HepG2 (cell line): ENCODE data around the gene NUCB1. TPM values are rescaled to one million over a fixed set of nuclear protein-coding genes. Genes with fewer than 3 reads are reported as not detected.
A peak's percentile ranks its signal among the peaks of the same experiment; 100 is the strongest.

ENCODE experiments used
- ARHGAP35 ChIP-seq: sonication (generic); formaldehyde crosslinking; IDR thresholded peaks from 2 replicates; pipeline ENCODE4 v1.9.0; 2022; ENCODE audit warnings: mild to moderate bottlenecking, inconsistent platforms, moderate library complexity, missing genetic modification reagents, borderline replicate concordance
- ARID3A ChIP-seq: IDR thresholded peaks from 2 replicates; pipeline ENCODE4 v1.6.1; 2012; ENCODE audit warnings: low read depth, low read length, improper control_type of control experiment
- HMGA1 ChIP-seq: sonication (generic); formaldehyde crosslinking; conservative IDR thresholded peaks from 2 replicates; pipeline ENCODE4 v1.4.0; 2020; ENCODE audit warnings: missing genetic modification reagents
- HMGXB3 ChIP-seq: sonication (generic); formaldehyde crosslinking; IDR thresholded peaks from 2 replicates; pipeline ENCODE4 v1.4.0; 2020; ENCODE audit warnings: missing genetic modification reagents, borderline replicate concordance
- MAF1 ChIP-seq: sonication (generic); formaldehyde crosslinking; IDR thresholded peaks from 2 replicates; pipeline ENCODE4 v1.5.0; 2020; ENCODE audit warnings: missing genetic modification reagents, borderline replicate concordance
- MBNL3 ChIP-seq: fragments of 250-450 bp; sonication (Bioruptor Pico); conservative IDR thresholded peaks from 2 replicates; pipeline ENCODE4 v1.8.0; 2022; ENCODE audit warnings: mild to moderate bottlenecking, inconsistent platforms
- RFX1 ChIP-seq: fragments of 450-650 bp; IDR thresholded peaks from 2 replicates; pipeline ENCODE4 v1.6.1; 2017
- SNAPC2 ChIP-seq: sonication (generic); formaldehyde crosslinking; IDR thresholded peaks from 2 replicates; pipeline ENCODE4 v1.8.1; 2022; ENCODE audit warnings: mild to moderate bottlenecking, missing genetic modification reagents
- TFE3 ChIP-seq: IDR thresholded peaks from 2 replicates; pipeline ENCODE4 v1.6.1; 2016
- ZFY ChIP-seq: sonication (generic); formaldehyde crosslinking; IDR thresholded peaks from 2 replicates; pipeline ENCODE4 v1.4.0; 2020; ENCODE audit warnings: missing genetic modification reagents
- ZNF17 ChIP-seq: sonication (generic); formaldehyde crosslinking; IDR thresholded peaks from 2 replicates; pipeline ENCODE4 v1.5.0; 2020; ENCODE audit warnings: mild to moderate bottlenecking, missing genetic modification reagents
- ZNF615 ChIP-seq: sonication (generic); formaldehyde crosslinking; IDR thresholded peaks from 2 replicates; pipeline ENCODE4 v1.5.0; 2020; ENCODE audit warnings: mild to moderate bottlenecking, missing genetic modification reagents, borderline replicate concordance
- ZNF619 ChIP-seq: sonication (generic); formaldehyde crosslinking; IDR thresholded peaks from 2 replicates; pipeline ENCODE4 v1.4.0; 2020; ENCODE audit warnings: mild to moderate bottlenecking, missing genetic modification reagents
- ZSCAN9 ChIP-seq: IDR thresholded peaks from 2 replicates; pipeline ENCODE4 v1.6.1; 2016; ENCODE audit warnings: borderline replicate concordance
- ZZZ3 ChIP-seq: sonication (generic); formaldehyde crosslinking; IDR thresholded peaks from 2 replicates; pipeline ENCODE4 v1.4.0; 2020; ENCODE audit warnings: missing genetic modification reagents, mild to moderate bottlenecking, borderline replicate concordance
- polyA plus RNA-seq, 8 experiments: library from polyadenylated mRNA; depleted of rRNA in 3 of 8; stranded (reverse) in 7 of 8; unstranded in 1 of 8; fragments of >200 nt; fragmentation: Illumina TruSeq in 4 of 8; extraction: Trizol in 4 of 8; gene quantifications; 2 replicates each; pipeline versions ENCODE4 v1.2.1 to v1.2.3, GENCODE V29; 2011 to 2016; ENCODE audit warnings: low read depth in 4 of 8, missing spikeins in 1 of 8, mixed read lengths in 1 of 8; ENCODE audit not compliant: insufficient read depth in 1 of 8
- total RNA-seq, 5 experiments: library from RNA; depleted of rRNA; stranded (reverse); fragments of >200 nt; fragmentation: Illumina TruSeq; extraction: Trizol; gene quantifications; 2 replicates each; pipeline ENCODE4 v1.2.3, GENCODE V29; 2016; ENCODE audit warnings: low read depth in 1 of 5
- TF ChIP-seq, protein P1 (sequence below): sonication (generic); formaldehyde crosslinking; IDR thresholded peaks from 2 replicates; pipeline ENCODE4 v1.4.0; 2020; ENCODE audit warnings: mild to moderate bottlenecking, missing genetic modification reagents
- TF ChIP-seq, protein P2 (sequence below): sonication (generic); formaldehyde crosslinking; IDR thresholded peaks from 2 replicates; pipeline ENCODE4 v1.5.0; 2020; ENCODE audit warnings: missing genetic modification reagents
- TF ChIP-seq, protein P3 (sequence below): fragments of 450-650 bp; IDR thresholded peaks from 2 replicates; pipeline ENCODE4 v1.6.1; 2016

Gene NUCB1
- total and polyA plus RNA-seq, 2 of the 13 experiments (the other 11 are each of a cell fraction or from before 2014, with no cell fraction given): 82.3 to 106 TPM

DNA sequence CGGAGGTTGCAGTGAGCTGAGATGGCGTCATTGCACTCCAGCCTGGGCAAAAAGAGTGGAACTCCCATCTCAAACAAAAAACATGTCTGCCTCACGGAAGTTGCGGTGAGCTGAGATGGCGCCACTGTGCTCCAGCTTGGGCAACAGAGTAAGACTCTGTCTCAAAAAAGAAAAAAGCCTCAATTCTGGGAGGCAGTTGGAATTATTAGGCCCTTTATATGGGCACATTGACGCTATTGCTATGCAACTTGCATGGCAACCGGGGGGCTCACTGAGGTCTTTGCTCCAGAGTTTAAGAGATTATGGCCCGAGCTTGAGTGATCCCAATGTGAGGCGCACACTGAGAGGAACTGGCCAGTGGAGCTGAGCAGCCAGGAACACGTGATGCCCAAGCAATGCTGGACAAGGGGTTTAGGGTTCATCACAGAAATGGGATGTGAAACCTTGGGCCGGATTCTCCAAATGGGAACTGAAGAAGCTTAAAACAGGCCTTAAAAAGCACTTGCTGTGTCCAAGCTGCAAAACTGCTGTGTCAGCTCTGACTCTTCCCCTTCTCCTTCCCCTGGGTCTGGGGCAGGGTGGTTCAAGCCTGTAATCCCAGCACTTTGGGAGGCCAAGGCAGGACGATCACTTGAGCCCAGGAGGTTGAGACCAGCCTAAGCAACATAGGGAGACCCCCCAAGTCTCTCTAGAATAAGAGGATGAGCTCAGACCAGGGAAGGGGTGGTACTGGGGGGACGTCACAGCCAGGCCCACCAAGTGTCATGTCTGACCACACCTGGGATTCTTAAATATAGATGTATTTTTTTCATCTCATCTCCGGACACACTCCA, 67.5 kb downstream of the NUCB1 start (continued):
- TF ChIP-seq, protein P1, sequence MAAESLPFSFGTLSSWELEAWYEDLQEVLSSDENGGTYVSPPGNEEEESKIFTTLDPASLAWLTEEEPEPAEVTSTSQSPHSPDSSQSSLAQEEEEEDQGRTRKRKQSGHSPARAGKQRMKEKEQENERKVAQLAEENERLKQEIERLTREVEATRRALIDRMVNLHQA (CRISPR knock-in tag): no peak
- no peak for TF ChIP-seq ZNF619 (CRISPR knock-in tag)
- TF ChIP-seq HMGA1 (CRISPR knock-in tag): no peak
- no peak for TF ChIP-seq MBNL3 (CRISPR knock-in tag)
- TF ChIP-seq, protein P2, sequence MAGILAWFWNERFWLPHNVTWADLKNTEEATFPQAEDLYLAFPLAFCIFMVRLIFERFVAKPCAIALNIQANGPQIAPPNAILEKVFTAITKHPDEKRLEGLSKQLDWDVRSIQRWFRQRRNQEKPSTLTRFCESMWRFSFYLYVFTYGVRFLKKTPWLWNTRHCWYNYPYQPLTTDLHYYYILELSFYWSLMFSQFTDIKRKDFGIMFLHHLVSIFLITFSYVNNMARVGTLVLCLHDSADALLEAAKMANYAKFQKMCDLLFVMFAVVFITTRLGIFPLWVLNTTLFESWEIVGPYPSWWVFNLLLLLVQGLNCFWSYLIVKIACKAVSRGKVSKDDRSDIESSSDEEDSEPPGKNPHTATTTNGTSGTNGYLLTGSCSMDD (CRISPR knock-in tag): no peak
- TF ChIP-seq, protein P3, sequence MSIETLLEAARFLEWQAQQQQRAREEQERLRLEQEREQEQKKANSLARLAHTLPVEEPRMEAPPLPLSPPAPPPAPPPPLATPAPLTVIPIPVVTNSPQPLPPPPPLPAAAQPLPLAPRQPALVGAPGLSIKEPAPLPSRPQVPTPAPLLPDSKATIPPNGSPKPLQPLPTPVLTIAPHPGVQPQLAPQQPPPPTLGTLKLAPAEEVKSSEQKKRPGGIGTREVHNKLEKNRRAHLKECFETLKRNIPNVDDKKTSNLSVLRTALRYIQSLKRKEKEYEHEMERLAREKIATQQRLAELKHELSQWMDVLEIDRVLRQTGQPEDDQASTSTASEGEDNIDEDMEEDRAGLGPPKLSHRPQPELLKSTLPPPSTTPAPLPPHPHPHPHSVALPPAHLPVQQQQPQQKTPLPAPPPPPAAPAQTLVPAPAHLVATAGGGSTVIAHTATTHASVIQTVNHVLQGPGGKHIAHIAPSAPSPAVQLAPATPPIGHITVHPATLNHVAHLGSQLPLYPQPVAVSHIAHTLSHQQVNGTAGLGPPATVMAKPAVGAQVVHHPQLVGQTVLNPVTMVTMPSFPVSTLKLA: no peak
- no peak for TF ChIP-seq HMGXB3 (CRISPR knock-in tag)
- TF ChIP-seq MAF1 (CRISPR knock-in tag): no peak
- no peak for TF ChIP-seq ARHGAP35 (CRISPR knock-in tag)
- TF ChIP-seq ZSCAN9 (CRISPR knock-in tag): no peak
- TF ChIP-seq SNAPC2 (CRISPR knock-in tag): peak; percentile 62; the same call in 1 of the 2 replicates
- TF ChIP-seq TFE3 (CRISPR knock-in tag): 0 out of 2 replicates have a peak, but pooled peaks have one; percentile 41
- no peak; the same call in 1 of the 2 replicates for TF ChIP-seq ZFY (CRISPR knock-in tag)
- no peak for TF ChIP-seq ZZZ3 (CRISPR knock-in tag)
- TF ChIP-seq ZNF17 (CRISPR knock-in tag): no peak
- TF ChIP-seq ZNF615: 0 out of 2 replicates have a peak, but pooled peaks have one; percentile 62
- no peak for TF ChIP-seq RFX1
- no peak for TF ChIP-seq ARID3A
